Aorta (tissue), 5 donors: ENCODE data around the gene MAEL. TPM values are rescaled to one million over a fixed set of nuclear protein-coding genes. Genes with fewer than 3 reads are reported as not detected.

Experiments
- ATAC-seq: fragments of 200-7000 bp; cut with Tn5 transposase; one replicate; pipeline ENCODE4 v1.9.1; 2022; ENCODE audit warnings: moderate library complexity; ENCODE audit not compliant: low FRiP score
- DNase-seq, 2 donors: peaks; one replicate each; pipeline ENCODE4 v3.0.0-alpha.2; 2020
- H3K27ac ChIP-seq, 2 donors: one replicate each; pipeline ENCODE4 v1.5.1; 2013; ENCODE audit warnings: low read length in 2 of 2, mild to moderate bottlenecking in 2 of 2, moderate library complexity in 2 of 2, control low read depth in 1 of 2, inconsistent platforms in 1 of 2, low read depth in 1 of 2
- H3K27me3 ChIP-seq, 2 donors: one replicate each; pipeline ENCODE4 v1.6.1; 2013; ENCODE audit warnings: control low read depth in 1 of 2, low read length in 1 of 2, mild to moderate bottlenecking in 1 of 2, moderate library complexity in 1 of 2; ENCODE audit not compliant: insufficient read depth in 2 of 2, control insufficient read depth in 1 of 2
- H3K36me3 ChIP-seq, 2 donors: one replicate each; pipeline ENCODE4 v1.6.1; 2013; ENCODE audit warnings: control low read depth in 1 of 2, low read length in 1 of 2, mild to moderate bottlenecking in 1 of 2; ENCODE audit not compliant: insufficient read depth in 2 of 2, control insufficient read depth in 1 of 2
- H3K4me1 ChIP-seq, 2 donors: one replicate each; pipeline ENCODE4 v1.6.1; 2013; ENCODE audit warnings: low read length in 2 of 2, control low read depth in 1 of 2, mild to moderate bottlenecking in 1 of 2, moderate library complexity in 1 of 2; ENCODE audit not compliant: insufficient read depth in 2 of 2, control insufficient read depth in 1 of 2
- H3K4me3 ChIP-seq, 2 donors: one replicate each; pipeline ENCODE4 v1.5.1; 2013; ENCODE audit warnings: low read length in 2 of 2, control low read depth in 1 of 2, mild to moderate bottlenecking in 1 of 2
- H3K9me3 ChIP-seq: one replicate; pipeline ENCODE4 v1.6.1; 2013; ENCODE audit warnings: mild to moderate bottlenecking, low read length; ENCODE audit not compliant: control insufficient read depth
- WGBS, 2 donors: extraction: QIAGEN DNeasy Blood & Tissue Kit; methylation state at CpG; one replicate each; pipeline ENCODE4 v1.1.7; 2013; 5-methylcytosine and 5-hydroxymethylcytosine counted together
- intact Hi-C, 2 donors: fragments of 100-400 bp; cut with DNase I; formaldehyde crosslinking; loops; one replicate each; pipeline versions ENCODE4 v1.14.2 to v1.15.0; 2022
- polyA plus RNA-seq, 2 donors: library from polyadenylated mRNA; stranded (reverse); fragments of 200-250 nt; gene quantifications; one replicate each; pipeline ENCODE4 v1.2.3, GENCODE V29; 2013
- total RNA-seq, 2 donors: library from RNA; stranded (reverse); fragmentation: NEBNext Ultra II Directional; extraction: Animal tissue kit (Norgen Biotek cat#: 25700); gene quantifications; one replicate each; pipeline ENCODE4 v1.2.1, GENCODE V29; 2021
- donor health status: healthy with polysubstance abuse.
- donor health status: Bipolar disorder and iron deficiency.
- donor health status: DM: no; HTN: no; CAD: no.
- donor health status: DM: no; HTN: no; CAD: no.
- donor health status: DM: yes; HTN: yes; CAD: no.

The MAEL gene
- total and polyA plus RNA-seq, 4 donors: 0.28 TPM; not detected in 3

DNA sequence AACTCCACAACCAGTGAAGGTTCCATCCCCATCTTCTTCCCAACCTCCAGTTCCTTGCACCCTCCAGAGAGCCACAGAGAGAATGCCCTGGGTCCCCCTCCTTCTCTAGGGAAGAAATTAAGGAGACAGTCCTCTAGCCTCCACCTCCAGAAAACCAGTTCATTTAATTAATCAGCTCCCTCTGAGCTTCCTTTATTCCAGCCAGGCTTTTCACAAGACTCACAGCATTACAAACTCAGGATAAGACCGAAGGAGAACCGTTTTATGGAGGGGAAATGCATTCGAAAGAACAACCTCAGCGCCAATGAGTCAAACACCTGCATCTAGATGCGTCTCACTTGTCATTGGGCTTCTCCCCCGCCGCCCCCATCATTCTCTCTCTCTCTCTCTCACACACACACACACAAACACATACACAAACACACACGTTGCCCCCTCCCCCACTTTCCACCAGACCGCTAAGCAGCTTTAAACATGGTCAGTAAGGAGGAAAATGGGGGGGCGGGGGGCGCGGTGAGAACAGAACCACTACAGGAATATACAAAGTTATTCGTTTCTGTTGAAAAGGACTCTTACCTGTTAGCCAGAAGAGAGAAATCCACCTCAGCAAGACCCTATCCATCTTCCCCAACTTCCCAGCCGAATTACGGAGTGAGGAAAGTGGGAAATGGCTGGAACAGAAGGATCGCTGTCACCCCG is 14.3 kb upstream of the MAEL start:
- no peak for ATAC-seq

GRCh38 chr1:166975361-166976129 is 13.5 kb upstream of the MAEL start, which contains the start of gene ILDR2:
TSS of gene ILDR2 (minus strand) at chr1:166975540. CDS start at chr1:166975268, 272 bp downstream.
- WGBS, 2 donors: 1% methylated on average over 48 to 97 of the region's 97 CpGs
- Histone ChIP-seq H3K27ac (no peak within 1 kb of the TSS), H3K36me3 (no peaks in the 10 kb centered on the region), H3K4me3 (peak within 1 kb of the TSS; percentile 90 to 98), H3K9me3 (no peaks in the 10 kb centered on the region), H3K27me3 (no peaks in the 10 kb centered on the region), H3K4me1 (no peaks in the 10 kb centered on the region)
- intact Hi-C loops: loop anchor here in 1 of 2 donors (5.0 to 10.0 kb wide), 2 partner anchors 79 to 138 kb away; partner anchors contain the start of gene POGK
- DNase-seq (peak; percentile 53 to 86), ATAC-seq (peak; percentile 64)

More for the DNA sequence above, 14.3 kb upstream of the MAEL start:
- Histone ChIP-seq H3K4me3 (peak overlapping the region; percentile 90 to 98), H3K9me3 (no peaks in the 10 kb centered on the region), H3K36me3 (no peaks in the 10 kb centered on the region), H3K27ac (no peak overlapping the region), H3K27me3 (no peaks in the 10 kb centered on the region), H3K4me1 (no peaks in the 10 kb centered on the region)
- DNase-seq: no peak
- 3% methylated on average over 17 of the region's 17 CpGs for WGBS, 2 donors
- intact Hi-C loops: loop anchor here in 1 of 2 donors (5.0 to 10.0 kb wide), 2 partner anchors 80 to 137 kb away; partner anchors contain the start of gene POGK

DNA sequence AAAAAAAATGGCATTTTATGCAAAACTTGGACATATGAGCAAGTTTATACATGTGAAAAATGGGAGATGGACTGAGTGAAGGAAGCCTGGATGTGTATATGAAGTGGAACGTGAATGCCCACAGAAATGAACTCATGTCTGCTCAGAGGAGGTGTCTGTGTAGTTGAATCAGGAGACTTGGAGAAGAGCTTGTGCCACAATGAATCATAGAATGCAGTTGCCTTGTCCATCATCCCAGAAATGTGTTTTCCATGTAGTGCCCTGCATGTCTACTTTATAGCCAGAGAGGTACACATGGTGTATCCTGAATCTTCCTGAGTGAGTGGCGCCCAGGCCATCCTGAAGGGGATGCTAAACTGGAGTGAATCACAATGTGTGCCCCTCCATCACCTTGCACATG is 11.1 kb upstream of the MAEL start:
- DNase-seq (no peak), ATAC-seq (no peak)
- Histone ChIP-seq H3K27ac (no peak overlapping the region), H3K4me1 (no peaks in the 10 kb centered on the region), H3K36me3 (no peaks in the 10 kb centered on the region), H3K4me3 (no peak overlapping the region), H3K27me3 (peaks cover 0 to 1% of the 10 kb centered on the region in 2 donors), H3K9me3 (no peaks in the 10 kb centered on the region)
- intact Hi-C loops: loop anchor here in 1 of 2 donors (5.0 to 10.0 kb wide), 2 partner anchors 77 to 141 kb away; partner anchors contain the start of gene POGK
- WGBS, 2 donors: 93 to 100% methylated on average over 2 of the region's 2 CpGs

DNA sequence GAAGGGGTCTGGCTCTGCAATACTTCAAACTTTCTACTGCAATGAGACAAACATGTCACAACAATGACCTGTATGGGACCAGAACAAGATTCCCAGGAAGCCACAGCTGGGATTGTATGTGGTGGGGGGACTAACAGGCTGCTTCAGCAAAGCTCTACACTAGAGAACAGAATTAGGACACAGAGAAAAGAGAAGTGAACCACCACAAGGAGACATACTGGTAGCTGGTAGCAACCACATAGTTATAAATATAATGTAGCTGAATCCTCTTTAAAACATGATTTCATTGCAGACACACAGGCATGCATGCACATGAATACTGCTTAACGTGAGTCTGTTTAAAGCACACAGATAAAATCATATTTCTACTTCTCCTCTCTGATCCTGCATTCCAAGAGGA is 10.3 kb upstream of the MAEL start:
- no peak for DNase-seq

GRCh38 chr1:166980383-166980782 is 8.7 kb upstream of the MAEL start:
- no peak for ATAC-seq
- H3K9me3 ChIP-seq: no peaks in the 10 kb centered on the region
- 74% methylated on average over 1 of the region's 1 CpG for WGBS, 2 donors
- H3K27ac ChIP-seq: no peak overlapping the region
- H3K27me3 ChIP-seq: peaks cover 0 to 1% of the 10 kb centered on the region in 2 donors
- no peaks in the 10 kb centered on the region for H3K4me1 ChIP-seq
- intact Hi-C loops: no loop called here
- DNase-seq: no peak
- H3K4me3 ChIP-seq: no peak overlapping the region
- H3K36me3 ChIP-seq: no peaks in the 10 kb centered on the region

More for the DNA sequence above, 10.3 kb upstream of the MAEL start:
- ATAC-seq: no peak
- Histone ChIP-seq H3K9me3 (no peaks in the 10 kb centered on the region), H3K36me3 (no peaks in the 10 kb centered on the region), H3K4me3 (no peak overlapping the region), H3K4me1 (no peaks in the 10 kb centered on the region), H3K27me3 (peaks cover 0 to 1% of the 10 kb centered on the region in 2 donors), H3K27ac (no peak overlapping the region)
- intact Hi-C loops: loop anchor here in 1 of 2 donors (5.0 to 10.0 kb wide), 2 partner anchors 76 to 142 kb away; partner anchors contain the start of gene POGK
- WGBS, 2 donors: 46 to 50% methylated on average over 1 of the region's 1 CpG

GRCh38 chr1:166980818-166981217 is 8.3 kb upstream of the MAEL start:
- no peaks in the 10 kb centered on the region for H3K9me3 ChIP-seq
- peaks cover 0 to 1% of the 10 kb centered on the region in 2 donors for H3K27me3 ChIP-seq
- WGBS, 2 donors: 87 to 90% methylated on average over 3 of the region's 3 CpGs
- ATAC-seq (no peak), DNase-seq (no peak)
- intact Hi-C loops: no loop called here
- H3K27ac ChIP-seq: no peak overlapping the region
- no peak overlapping the region for H3K4me3 ChIP-seq
- H3K36me3 ChIP-seq: no peaks in the 10 kb centered on the region
- no peaks in the 10 kb centered on the region for H3K4me1 ChIP-seq

- no peak for ATAC-seq
- H3K9me3 ChIP-seq: no peaks in the 10 kb centered on the region
- no peaks in the 10 kb centered on the region for H3K36me3 ChIP-seq
- intact Hi-C loops: no loop called here
- 89 to 99% methylated on average over 1 of the region's 1 CpG for WGBS, 2 donors
- no peak overlapping the region for H3K27ac ChIP-seq
- no peak overlapping the region for H3K4me3 ChIP-seq
- H3K4me1 ChIP-seq: no peaks in the 10 kb centered on the region
- H3K27me3 ChIP-seq: peaks cover 0 to 1% of the 10 kb centered on the region in 2 donors
- DNase-seq: no peak
Measured at GRCh38 chr1:166981589-166981988, 7.5 kb upstream of the MAEL start.

- no peaks in the 10 kb centered on the region for H3K9me3 ChIP-seq
- WGBS, 2 donors: 41 to 52% methylated on average over 1 of the region's 1 CpG
- no peak overlapping the region for H3K4me3 ChIP-seq
- H3K27me3 ChIP-seq: no peaks in the 10 kb centered on the region
- H3K4me1 ChIP-seq: no peaks in the 10 kb centered on the region
- DNase-seq: no peak
- H3K27ac ChIP-seq: no peak overlapping the region
- ATAC-seq: no peak
- intact Hi-C loops: no loop called here
- H3K36me3 ChIP-seq: no peaks in the 10 kb centered on the region
Measured at GRCh38 chr1:166999075-166999474, 10.0 kb downstream of the MAEL start.
